HG02938 (cell line): Measurements from ENCODE around the gene PDHX.

Experiments
- ATAC-seq: cut with Tn5 transposase; IDR thresholded peaks from one replicate; pipeline ENCODE4 v1.9.1; 2021; ENCODE audit warnings: mild to moderate bottlenecking, moderate library complexity; ENCODE audit not compliant: unreplicated experiment

The PDHX gene

GRCh38 chr11:35042913-35043312, 126.5 kb downstream of the PDHX start:
- ATAC-seq = no peak

GRCh38 chr11:35043936-35044335, 127.5 kb downstream of the PDHX start:
- no peak for ATAC-seq

DNA sequence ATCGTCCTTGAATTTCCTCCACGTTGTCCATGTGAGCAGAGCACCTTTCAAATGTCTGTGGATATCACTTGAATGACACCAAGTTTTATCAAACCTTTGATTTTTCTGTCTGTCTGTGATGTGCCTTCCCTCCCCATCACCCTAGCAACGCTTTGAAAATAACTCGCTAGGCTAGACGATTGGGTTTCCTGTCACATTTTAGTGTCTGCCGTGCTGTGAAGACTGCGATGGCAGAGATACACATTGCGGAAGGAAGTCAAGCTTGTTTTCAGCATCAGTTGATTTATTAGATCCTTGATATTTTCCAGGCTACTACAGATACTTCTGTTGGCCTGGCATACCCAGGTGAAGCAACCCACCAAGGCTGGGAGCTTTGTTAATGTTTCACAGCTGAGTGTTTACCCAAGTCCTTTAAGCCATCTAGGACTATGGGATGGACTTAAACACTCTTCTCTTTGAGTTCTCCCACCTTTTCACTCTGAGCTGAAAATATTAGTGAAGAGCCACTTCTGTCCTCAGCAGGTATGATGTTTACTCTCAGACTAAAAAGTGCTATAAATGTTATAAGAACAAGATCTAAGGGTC, 128.9 kb downstream of the PDHX start:
- ATAC-seq = peak; percentile 74
